ENCODE results near the gene ANKS1A.

Gene ANKS1A

GRCh38 chr6:35051396-35051795 lies 162.3 kb downstream of the ANKS1A start:
- H3K36me3 Mint-ChIP-seq (ENCODE audit: low read depth), result peaks cover 1% of the 10 kb centered on the region
- no peaks in the 10 kb centered on the region for H3K27me3 Mint-ChIP-seq
- H3K4me3 Mint-ChIP-seq, result no peak overlapping the region
- no peak for ATAC-seq
- H3K9me3 Mint-ChIP-seq, result no peaks in the 10 kb centered on the region
- no peak for DNase-seq
- peaks cover 3% of the 10 kb centered on the region for H3K4me1 Mint-ChIP-seq
- no peak overlapping the region for H3K27ac Mint-ChIP-seq

GRCh38 chr6:35051997-35052583 lies 163.0 kb downstream of the ANKS1A start:
- Mint-ChIP-seq H3K27ac (no peak overlapping the region), H3K4me1 (no peaks in the 10 kb centered on the region), H3K36me3 (ENCODE audit: low read depth) (no peaks in the 10 kb centered on the region), H3K27me3 (no peaks in the 10 kb centered on the region), H3K4me3 (no peak overlapping the region), H3K9me3 (no peaks in the 10 kb centered on the region)
- DNase-seq (no peak), ATAC-seq (no peak)

- DNase-seq (no peak), ATAC-seq (no peak)
- no peaks in the 10 kb centered on the region for H3K4me1 Mint-ChIP-seq
- H3K36me3 Mint-ChIP-seq (ENCODE audit: low read depth), result no peaks in the 10 kb centered on the region
- no peak overlapping the region for H3K27ac Mint-ChIP-seq
- no peak overlapping the region for H3K4me3 Mint-ChIP-seq
- H3K27me3 Mint-ChIP-seq, result no peaks in the 10 kb centered on the region
- no peaks in the 10 kb centered on the region for H3K9me3 Mint-ChIP-seq
Observed at GRCh38 chr6:35052694-35053565, 163.9 kb downstream of the ANKS1A start.

GRCh38 chr6:35053701-35054100 lies 164.6 kb downstream of the ANKS1A start:
- H3K4me3 Mint-ChIP-seq, result no peak overlapping the region
- H3K36me3 Mint-ChIP-seq (ENCODE audit: low read depth), result no peaks in the 10 kb centered on the region
- peaks cover 3% of the 10 kb centered on the region for H3K4me1 Mint-ChIP-seq
- H3K9me3 Mint-ChIP-seq, result no peaks in the 10 kb centered on the region
- DNase-seq, result no peak
- no peaks in the 10 kb centered on the region for H3K27me3 Mint-ChIP-seq
- ATAC-seq, result no peak
- no peak overlapping the region for H3K27ac Mint-ChIP-seq

- Mint-ChIP-seq H3K27me3 (no peaks in the 10 kb centered on the region), H3K27ac (no peak overlapping the region), H3K4me1 (peaks cover 6% of the 10 kb centered on the region), H3K9me3 (no peaks in the 10 kb centered on the region), H3K36me3 (ENCODE audit: low read depth) (no peaks in the 10 kb centered on the region), H3K4me3 (no peak overlapping the region)
- ATAC-seq (no peak), DNase-seq (no peak)
Observed at GRCh38 chr6:35054106-35054742, 165.2 kb downstream of the ANKS1A start.

- Mint-ChIP-seq H3K9me3 (no peaks in the 10 kb centered on the region), H3K36me3 (ENCODE audit: low read depth) (no peaks in the 10 kb centered on the region), H3K27me3 (no peaks in the 10 kb centered on the region), H3K4me3 (no peak overlapping the region), H3K4me1 (peaks cover 6% of the 10 kb centered on the region), H3K27ac (no peak overlapping the region)
- DNase-seq (no peak), ATAC-seq (no peak)
Observed at GRCh38 chr6:35054743-35055130, 165.7 kb downstream of the ANKS1A start.

GRCh38 chr6:35055891-35056290 lies 166.8 kb downstream of the ANKS1A start:
- ATAC-seq, result no peak
- Mint-ChIP-seq H3K4me3 (no peak overlapping the region), H3K9me3 (no peaks in the 10 kb centered on the region)

GRCh38 chr6:35056952-35057351 lies 167.9 kb downstream of the ANKS1A start:
- Mint-ChIP-seq H3K9me3 (no peaks in the 10 kb centered on the region), H3K27ac (no peak overlapping the region), H3K36me3 (ENCODE audit: low read depth) (no peaks in the 10 kb centered on the region), H3K4me3 (no peak overlapping the region), H3K27me3 (no peaks in the 10 kb centered on the region), H3K4me1 (peaks cover 6% of the 10 kb centered on the region)
- no peak for ATAC-seq
- DNase-seq, result no peak

More at GRCh38 chr6:35055891-35056290, 166.8 kb downstream of the ANKS1A start:
- Mint-ChIP-seq H3K27me3 (no peaks in the 10 kb centered on the region), H3K4me1 (peaks cover 6% of the 10 kb centered on the region), H3K36me3 (ENCODE audit: low read depth) (no peaks in the 10 kb centered on the region), H3K27ac (no peak overlapping the region)
- DNase-seq, result no peak

GRCh38 chr6:35057449-35058357 lies 168.6 kb downstream of the ANKS1A start:
- no peaks in the 10 kb centered on the region for H3K27me3 Mint-ChIP-seq
- no peaks in the 10 kb centered on the region for H3K36me3 Mint-ChIP-seq (ENCODE audit: low read depth)
- H3K9me3 Mint-ChIP-seq, result no peaks in the 10 kb centered on the region
- no peak overlapping the region for H3K27ac Mint-ChIP-seq
- H3K4me1 Mint-ChIP-seq, result peaks cover 6% of the 10 kb centered on the region
- H3K4me3 Mint-ChIP-seq, result no peak overlapping the region
- DNase-seq (no peak), ATAC-seq (no peak)

GRCh38 chr6:35058358-35058675 lies 169.3 kb downstream of the ANKS1A start:
- no peak for DNase-seq
- Mint-ChIP-seq H3K27me3 (no peaks in the 10 kb centered on the region), H3K36me3 (ENCODE audit: low read depth) (no peaks in the 10 kb centered on the region), H3K9me3 (no peaks in the 10 kb centered on the region), H3K27ac (no peak overlapping the region), H3K4me3 (no peak overlapping the region), H3K4me1 (peaks cover 6% of the 10 kb centered on the region)
- ATAC-seq, result no peak

GRCh38 chr6:35058865-35059522 lies 169.9 kb downstream of the ANKS1A start:
- Mint-ChIP-seq H3K4me3 (no peak overlapping the region), H3K36me3 (ENCODE audit: low read depth) (no peaks in the 10 kb centered on the region), H3K9me3 (no peaks in the 10 kb centered on the region), H3K27me3 (no peaks in the 10 kb centered on the region), H3K4me1 (peaks cover 6% of the 10 kb centered on the region), H3K27ac (no peak overlapping the region)
- DNase-seq, result no peak
- ATAC-seq, result no peak

- Mint-ChIP-seq H3K27me3 (no peaks in the 10 kb centered on the region), H3K27ac (no peak overlapping the region), H3K4me1 (peaks cover 6% of the 10 kb centered on the region), H3K36me3 (ENCODE audit: low read depth) (no peaks in the 10 kb centered on the region), H3K4me3 (no peak overlapping the region), H3K9me3 (no peaks in the 10 kb centered on the region)
- DNase-seq (no peak), ATAC-seq (no peak)
Observed at GRCh38 chr6:35059596-35060345, 170.7 kb downstream of the ANKS1A start.

GRCh38 chr6:35061102-35061615 lies 172.1 kb downstream of the ANKS1A start:
- DNase-seq (no peak), ATAC-seq (no peak)
- no peak overlapping the region for H3K4me3 Mint-ChIP-seq
- no peaks in the 10 kb centered on the region for H3K27me3 Mint-ChIP-seq
- no peak overlapping the region for H3K27ac Mint-ChIP-seq
- H3K4me1 Mint-ChIP-seq, result peaks cover 6% of the 10 kb centered on the region
- no peaks in the 10 kb centered on the region for H3K36me3 Mint-ChIP-seq (ENCODE audit: low read depth)
- H3K9me3 Mint-ChIP-seq, result no peaks in the 10 kb centered on the region

All from activated naive CD8-positive, alpha-beta T cell treated with anti-CD3 and anti-CD28 coated beads, Interleukin-2, amount 50 U/mL, for 24 hours (primary cell).